ENCODE measurements around the gene HOXD1.

HOXD1 gene

GRCh38 chr2:176154576-176155252 lies 33.8 kb upstream of the HOXD1 start:
- DNase-seq: no peak

GRCh38 chr2:176155356-176156044 lies 33.0 kb upstream of the HOXD1 start:
- no peak for DNase-seq

DNA sequence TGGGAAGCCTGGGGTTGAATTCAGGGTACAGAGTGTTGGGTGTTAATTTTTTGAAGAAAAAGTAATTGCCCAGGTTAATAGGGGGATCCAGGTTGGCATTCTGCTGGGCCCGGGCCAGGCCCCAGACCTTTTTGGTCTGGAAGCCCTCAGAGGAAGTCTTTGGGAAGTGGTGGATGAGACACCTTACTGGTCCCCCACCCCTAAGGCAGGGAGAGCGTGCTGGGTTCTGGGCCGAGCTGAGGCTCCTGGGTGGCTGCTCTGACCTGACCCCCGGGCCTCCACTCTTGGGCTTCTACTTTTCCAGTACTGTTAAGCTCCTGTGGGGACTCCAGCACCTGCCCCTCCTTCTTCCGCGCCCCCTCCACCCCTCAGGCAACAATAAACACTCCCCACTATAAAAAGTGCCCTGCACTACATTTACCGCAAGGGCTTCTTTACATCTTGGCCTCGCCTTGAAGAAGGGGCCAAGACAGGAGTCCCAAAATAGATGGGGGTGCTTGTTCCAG lies 32.1 kb upstream of the HOXD1 start:
- no peak for DNase-seq

DNA sequence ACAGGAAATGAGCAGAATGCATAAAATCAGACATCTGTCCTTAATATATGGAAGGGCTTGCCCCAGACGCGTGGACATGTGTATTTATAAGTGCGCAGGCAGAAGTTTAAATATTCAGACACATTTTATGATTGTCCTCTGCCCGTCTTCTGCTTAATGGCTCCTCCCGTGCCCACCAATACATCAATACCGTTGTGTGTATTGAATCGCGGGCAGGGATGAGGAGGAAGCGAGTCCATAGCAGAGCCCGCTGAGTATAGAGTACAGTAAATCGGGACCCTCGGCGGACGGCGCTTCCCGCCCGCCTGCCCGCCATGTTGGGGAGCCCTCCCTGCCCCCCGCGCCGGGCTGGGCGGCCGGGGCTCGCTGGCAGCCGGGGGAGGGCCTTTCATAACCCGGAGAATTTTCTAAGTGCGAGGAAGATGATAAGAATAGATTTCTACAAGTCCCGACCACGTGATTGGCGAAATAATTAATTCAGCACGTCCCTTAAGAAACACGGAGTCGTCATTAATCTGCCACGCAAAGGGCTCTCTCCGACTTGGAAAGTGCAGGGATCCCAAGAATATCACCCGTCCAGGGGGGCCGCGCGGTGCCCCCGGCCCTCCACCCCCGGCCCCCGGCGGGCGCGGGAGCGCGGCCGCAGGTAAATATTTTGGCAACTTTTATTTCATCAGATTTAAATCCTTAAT lies 31.5 kb upstream of the HOXD1 start, which contains the start of gene HOXD3:
TSS of gene HOXD3 (plus strand) at position 501 of the 692 bp plus-strand sequence. CDS start 11,808 bp downstream, outside the sequence.
- no peak for DNase-seq

DNA sequence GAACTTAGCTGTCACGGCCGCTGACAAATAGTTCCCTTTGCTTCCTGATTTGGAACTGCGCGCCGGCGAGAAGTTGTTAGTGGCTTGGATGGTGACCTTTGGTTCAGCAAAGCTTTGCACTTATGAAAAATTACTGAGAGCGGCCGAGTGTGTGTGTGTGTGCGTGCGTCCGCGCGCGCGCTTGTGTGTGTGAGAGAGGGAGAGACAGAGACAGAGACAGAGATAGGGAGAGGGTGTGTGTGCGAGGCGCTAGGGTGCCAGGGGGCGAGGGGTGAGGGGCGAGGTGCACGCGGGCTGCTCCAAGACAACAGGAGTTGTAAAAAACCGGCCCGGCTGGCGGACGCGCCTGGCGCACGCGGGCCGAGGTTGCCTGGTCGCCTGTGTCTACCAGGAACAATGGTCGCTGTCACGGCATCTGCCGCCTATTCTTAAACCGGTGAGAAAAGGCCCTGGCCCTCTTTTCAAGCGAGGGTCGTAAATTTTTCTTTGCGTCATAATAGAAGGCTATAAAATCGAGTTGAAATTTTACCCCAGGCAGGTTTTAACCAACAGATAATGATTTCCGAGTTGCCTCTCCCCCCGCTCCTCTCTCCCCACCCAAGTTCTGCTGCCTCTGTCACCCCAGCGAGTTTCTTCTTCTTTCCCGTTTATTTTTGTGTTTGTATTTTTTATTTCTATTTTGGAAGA lies 30.8 kb upstream of the HOXD1 start:
- DNase-seq: no peak

DNA sequence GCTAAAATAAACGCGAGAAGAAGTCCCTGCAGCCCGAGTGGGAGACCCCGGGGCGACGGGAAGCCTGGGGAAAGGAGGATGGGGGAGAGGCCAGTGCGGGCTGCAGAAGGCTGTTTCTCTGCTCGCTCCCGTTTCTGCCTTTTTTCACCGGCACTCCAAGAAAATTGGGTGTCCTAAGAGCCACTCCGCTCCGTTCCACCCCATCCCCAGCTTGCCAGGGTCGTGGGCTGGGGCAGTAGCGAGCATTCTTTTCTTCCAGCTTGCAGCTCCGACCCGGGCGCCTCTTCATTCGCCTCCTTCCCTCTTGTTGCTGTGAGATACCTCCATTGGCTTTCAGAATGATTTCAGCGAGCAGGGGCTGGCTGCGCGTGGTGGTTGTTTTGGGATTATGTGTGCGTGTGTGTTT lies 30.3 kb upstream of the HOXD1 start:
- no peak for DNase-seq

GRCh38 chr2:176158855-176159662 lies 29.4 kb upstream of the HOXD1 start:
- no peak for DNase-seq

- DNase-seq: no peak
These were observed 28.7 kb upstream of the HOXD1 start for GRCh38 chr2:176159663-176160250.

DNA sequence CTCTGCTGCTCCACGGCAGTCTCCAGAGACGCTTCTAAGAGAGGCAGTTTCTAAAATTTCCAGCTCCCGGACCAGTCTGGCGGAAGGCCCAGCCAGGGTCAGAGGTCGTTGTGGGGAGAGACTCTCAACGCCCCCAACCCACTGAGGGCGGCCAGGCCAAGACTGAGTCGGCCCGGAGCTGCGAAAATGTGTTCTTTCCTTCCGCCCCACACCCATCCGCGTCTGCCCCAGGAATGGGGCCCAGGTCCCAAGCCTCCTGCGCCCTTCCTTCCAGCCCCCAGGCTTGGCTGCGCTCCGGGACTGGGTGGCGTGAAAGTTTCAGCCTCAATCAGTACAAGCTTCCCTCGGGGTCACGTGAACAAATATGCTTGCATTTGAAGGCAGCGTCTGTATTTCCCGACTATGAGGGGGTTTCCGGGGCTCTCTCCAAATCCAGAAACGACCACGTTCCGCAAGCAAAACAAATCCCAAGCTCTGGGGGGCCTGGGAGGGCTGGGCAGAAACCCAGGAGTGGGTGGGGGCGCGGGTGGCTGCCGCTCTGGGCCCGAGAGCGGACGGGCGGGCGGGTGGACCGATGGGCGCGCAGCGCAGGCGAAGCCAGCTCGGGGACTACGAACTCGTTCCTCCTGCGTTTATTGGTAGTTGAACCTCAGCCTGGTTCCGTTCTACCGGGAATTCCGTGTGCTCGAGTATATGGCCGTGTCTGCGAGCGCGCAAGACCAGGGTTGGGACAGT lies 28.1 kb upstream of the HOXD1 start:
- DNase-seq: no peak

GRCh38 chr2:176160986-176161824 lies 27.3 kb upstream of the HOXD1 start:
- no peak for DNase-seq

DNA sequence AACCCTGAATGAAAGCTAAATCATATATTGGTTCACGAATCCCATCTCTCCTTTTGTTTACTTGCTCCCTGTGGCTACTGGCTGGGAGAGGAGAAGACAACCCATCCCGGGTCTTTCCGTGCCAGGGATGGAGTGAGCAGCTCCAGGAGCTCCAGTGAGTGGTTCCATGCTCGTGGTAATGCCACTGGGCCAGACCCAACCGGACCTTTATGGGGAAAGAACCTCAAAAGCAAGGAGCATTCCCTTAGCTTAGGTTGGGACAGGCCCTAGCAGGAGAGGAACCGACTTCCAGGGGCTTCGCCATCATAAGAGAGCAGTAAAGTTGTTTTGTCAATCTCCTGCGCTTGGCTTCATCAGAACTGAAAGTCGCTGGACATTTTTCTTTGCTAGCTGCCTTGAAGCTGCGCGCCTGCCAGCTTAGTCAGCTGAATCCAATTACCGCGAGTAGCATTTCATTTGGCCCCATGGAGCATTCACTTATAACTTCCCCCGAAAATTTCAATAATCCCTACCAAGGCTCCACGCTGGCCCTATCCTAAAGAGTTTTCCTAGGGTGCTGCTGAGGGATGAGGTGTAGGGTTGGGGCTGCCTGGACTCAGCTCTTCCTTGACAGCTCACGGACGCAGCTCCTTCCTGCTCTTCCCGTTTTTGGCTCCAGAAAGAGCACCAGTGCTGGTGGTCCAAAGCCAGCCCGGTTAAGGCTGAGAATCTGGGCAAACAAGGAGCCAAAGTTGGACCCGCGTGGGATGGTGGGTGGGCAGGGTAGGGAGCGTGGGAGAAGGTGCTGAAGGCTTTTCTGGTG lies 26.4 kb upstream of the HOXD1 start:
- DNase-seq: no peak

DNA sequence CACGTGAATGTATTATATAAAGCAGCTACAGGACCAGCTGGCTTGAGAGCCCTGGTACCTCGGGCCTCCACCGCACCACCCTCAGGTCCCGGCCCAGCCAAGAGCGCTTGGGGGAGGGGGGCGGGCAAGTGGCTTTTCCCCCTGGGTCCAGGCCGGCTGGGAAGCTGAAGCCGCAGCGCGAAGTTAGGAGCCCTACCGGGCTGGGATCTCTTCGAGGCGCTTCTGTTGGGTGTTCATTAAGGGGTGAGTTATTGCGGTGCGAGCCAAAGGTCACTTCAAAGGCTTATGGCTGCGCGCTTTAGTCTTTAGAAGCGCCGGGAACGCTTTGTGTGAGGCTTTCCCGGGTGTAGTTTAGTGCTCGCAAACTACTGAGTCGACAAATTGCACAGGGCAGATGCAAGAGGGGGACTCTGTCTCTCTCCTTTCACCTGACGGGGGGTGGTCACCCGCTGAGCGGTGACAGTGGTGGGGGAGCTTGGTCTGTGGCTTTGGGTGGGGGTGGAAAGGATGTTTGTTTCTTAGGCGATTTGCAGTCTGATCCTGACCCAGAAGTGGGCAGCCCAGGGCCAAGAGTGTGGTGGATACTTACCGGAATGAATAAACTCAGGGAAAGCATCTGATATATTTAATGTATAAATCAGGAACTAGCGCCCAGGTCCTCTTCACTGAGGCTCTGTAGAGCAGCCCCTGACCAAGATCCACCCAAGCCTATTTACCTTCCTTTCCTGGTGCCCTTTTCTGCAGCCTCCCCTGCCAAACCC lies 25.4 kb upstream of the HOXD1 start:
- no peak for DNase-seq

GRCh38 chr2:176163672-176164056 lies 24.8 kb upstream of the HOXD1 start:
- no peak for DNase-seq

DNA sequence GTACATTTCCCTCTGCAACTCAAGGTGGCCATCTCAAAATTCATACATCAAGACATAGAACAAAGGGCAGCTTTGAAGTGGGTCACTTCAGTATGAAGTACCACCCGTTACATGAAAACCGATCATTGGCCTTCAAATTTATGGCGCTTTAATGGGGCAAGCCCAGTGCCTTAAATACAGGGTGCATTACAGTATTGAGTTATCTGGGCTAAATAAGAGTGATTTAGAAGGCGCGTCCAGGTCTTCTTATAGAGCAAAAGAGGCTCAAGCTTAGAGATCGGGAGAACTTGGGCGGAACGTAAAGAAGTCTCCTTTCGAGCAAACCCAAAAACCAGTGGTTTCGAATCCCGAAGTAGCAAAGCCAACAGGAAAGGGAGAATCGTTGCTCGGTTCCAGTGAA lies 24.3 kb upstream of the HOXD1 start:
- no peak for DNase-seq

DNA sequence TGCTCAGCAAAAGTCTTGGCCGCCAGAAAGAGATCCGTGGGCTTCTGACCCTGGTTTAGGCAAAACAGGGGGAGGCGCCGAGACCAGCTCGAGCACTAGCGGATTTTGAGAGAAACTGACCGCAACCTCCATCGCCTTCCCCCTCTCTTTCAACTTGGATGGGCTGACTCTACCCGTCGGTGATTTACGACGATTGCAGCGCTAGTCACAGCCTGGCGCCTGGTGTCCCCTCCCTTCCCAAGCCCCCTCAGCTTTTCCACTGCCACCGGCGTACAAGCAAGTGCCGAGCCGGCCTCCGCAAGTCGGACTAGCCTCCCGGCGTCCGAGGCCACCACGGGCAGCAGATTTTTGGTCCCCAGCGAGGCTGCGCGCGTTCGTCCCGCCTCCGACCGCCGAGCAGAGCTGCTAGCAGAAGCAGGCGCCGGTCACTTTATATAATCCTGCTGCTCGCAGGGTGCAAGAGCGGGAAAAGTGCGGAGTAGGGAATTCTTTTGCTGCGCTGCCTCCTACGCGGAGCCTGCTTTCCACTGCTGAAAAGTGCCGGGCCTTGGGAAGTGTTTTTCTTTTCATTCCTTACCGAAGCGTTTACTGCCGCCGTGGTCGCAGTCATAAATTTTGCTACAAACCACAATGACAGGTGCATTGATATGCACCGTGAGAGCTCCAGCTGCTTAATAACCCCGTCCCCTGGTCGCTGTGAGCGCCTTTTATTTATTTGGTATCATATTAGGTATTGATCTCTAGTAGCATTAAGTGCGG lies 23.7 kb upstream of the HOXD1 start:
- no peak for DNase-seq

GRCh38 chr2:176165370-176166050 lies 23.0 kb upstream of the HOXD1 start:
- DNase-seq: no peak

GRCh38 chr2:176166272-176166671 lies 22.2 kb upstream of the HOXD1 start:
- no peak for DNase-seq
